GDM1 (cell line): Measurements from ENCODE around the gene KCNIP1.
A peak's percentile ranks its signal among the peaks of the same experiment; 100 is the strongest.

Experiments used
- DNase-seq: peaks from one replicate; lab custom pipeline; 2025; lab: John Stamatoyannopoulos, UW

The KCNIP1 gene

GRCh38 chr5:170597872-170598271 is 94.1 kb downstream of the KCNIP1 start:
- no peak for DNase-seq

- no peak for DNase-seq
Measured at GRCh38 chr5:170599756-170600155, 95.9 kb downstream of the KCNIP1 start.

GRCh38 chr5:170601619-170602018 is 97.8 kb downstream of the KCNIP1 start:
- DNase-seq = no peak

GRCh38 chr5:170603109-170603508 is 99.3 kb downstream of the KCNIP1 start:
- no peak for DNase-seq

GRCh38 chr5:170603578-170604565 is 100.1 kb downstream of the KCNIP1 start:
- DNase-seq = peak; percentile 27

- no peak for DNase-seq
Measured at GRCh38 chr5:170606941-170607340, 103.1 kb downstream of the KCNIP1 start.

GRCh38 chr5:170611449-170612090 is 107.8 kb downstream of the KCNIP1 start:
- DNase-seq = no peak

- DNase-seq = no peak
Measured at GRCh38 chr5:170612256-170612678, 108.4 kb downstream of the KCNIP1 start.

- DNase-seq = no peak
Measured at GRCh38 chr5:170614065-170614490, 110.3 kb downstream of the KCNIP1 start.

GRCh38 chr5:170614720-170615119 is 110.9 kb downstream of the KCNIP1 start:
- no peak for DNase-seq

GRCh38 chr5:170617533-170618490 is 114.0 kb downstream of the KCNIP1 start:
- no peak for DNase-seq

GRCh38 chr5:170619869-170620268 is 116.0 kb downstream of the KCNIP1 start:
- no peak for DNase-seq

- no peak for DNase-seq
Measured at GRCh38 chr5:170622933-170623332, 119.1 kb downstream of the KCNIP1 start.

- DNase-seq = peak; percentile 19
Measured at GRCh38 chr5:170623576-170624181, 119.9 kb downstream of the KCNIP1 start.

GRCh38 chr5:170625221-170626165 is 121.7 kb downstream of the KCNIP1 start:
- DNase-seq = no peak

GRCh38 chr5:170626507-170627150 is 122.8 kb downstream of the KCNIP1 start:
- no peak for DNase-seq

- DNase-seq = no peak
Measured at GRCh38 chr5:170627271-170627670, 123.5 kb downstream of the KCNIP1 start.

GRCh38 chr5:170628028-170628427 is 124.2 kb downstream of the KCNIP1 start:
- no peak for DNase-seq

GRCh38 chr5:170628691-170629565 is 125.1 kb downstream of the KCNIP1 start:
- no peak for DNase-seq
